ENCODE measurements around the gene HVCN1. TPM values are rescaled to one million over a fixed set of nuclear protein-coding genes. Genes with fewer than 3 reads are reported as not detected.
"Not testable (repeated sequence)": the region's sequence is repeated elsewhere in the genome, so short reads cannot be mapped to it uniquely, and the experiment has no call there.

HVCN1 gene
- total RNA-seq, 2 donors from 2014 or later = 10.4 to 44.7 TPM

- ATAC-seq = peak; percentile 19 to 54
- DNase-seq = no peak
- intact Hi-C loops (cut with DNase I) = no loop called here
Observed at GRCh38 chr12:110677206-110677911, 11.6 kb downstream of the HVCN1 start.

- ATAC-seq (no peak), DNase-seq (no peak)
- intact Hi-C loops (cut with DNase I) = no loop called here
Observed at GRCh38 chr12:110676171-110676570, 12.7 kb downstream of the HVCN1 start.

DNA sequence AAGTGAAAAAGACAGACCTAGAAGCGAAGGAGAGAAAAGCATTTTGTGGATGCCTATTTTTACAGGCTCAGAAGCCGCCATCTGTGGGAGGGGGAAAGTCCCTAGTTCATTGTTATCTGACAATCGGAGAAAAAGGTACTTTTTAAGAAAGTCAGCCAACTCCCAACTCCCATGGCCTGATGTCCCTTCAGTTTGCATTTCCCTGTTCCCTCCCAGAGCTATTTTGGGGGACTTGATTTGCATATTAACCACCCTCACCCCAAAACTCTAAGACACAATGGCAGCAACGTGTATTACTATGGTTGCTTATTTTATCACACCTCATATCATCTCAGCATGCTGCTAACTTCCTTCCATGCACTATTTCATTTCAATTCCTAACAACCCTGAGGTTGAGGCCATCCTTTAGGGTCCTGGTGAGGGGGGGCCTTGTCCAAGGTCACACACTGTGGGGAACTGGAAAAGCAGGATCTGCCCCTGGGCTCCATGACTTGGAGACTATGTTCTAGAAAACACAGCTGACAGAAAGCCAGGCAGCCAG lies 18.7 kb downstream of the HVCN1 start:
- DNase-seq (no peak), ATAC-seq (no peak)
- intact Hi-C loops (cut with DNase I) = no loop called here

- intact Hi-C loops (cut with DNase I) = no loop called here
- ATAC-seq (no peak), DNase-seq (no peak)
Observed at GRCh38 chr12:110669193-110669502, 19.8 kb downstream of the HVCN1 start.

DNA sequence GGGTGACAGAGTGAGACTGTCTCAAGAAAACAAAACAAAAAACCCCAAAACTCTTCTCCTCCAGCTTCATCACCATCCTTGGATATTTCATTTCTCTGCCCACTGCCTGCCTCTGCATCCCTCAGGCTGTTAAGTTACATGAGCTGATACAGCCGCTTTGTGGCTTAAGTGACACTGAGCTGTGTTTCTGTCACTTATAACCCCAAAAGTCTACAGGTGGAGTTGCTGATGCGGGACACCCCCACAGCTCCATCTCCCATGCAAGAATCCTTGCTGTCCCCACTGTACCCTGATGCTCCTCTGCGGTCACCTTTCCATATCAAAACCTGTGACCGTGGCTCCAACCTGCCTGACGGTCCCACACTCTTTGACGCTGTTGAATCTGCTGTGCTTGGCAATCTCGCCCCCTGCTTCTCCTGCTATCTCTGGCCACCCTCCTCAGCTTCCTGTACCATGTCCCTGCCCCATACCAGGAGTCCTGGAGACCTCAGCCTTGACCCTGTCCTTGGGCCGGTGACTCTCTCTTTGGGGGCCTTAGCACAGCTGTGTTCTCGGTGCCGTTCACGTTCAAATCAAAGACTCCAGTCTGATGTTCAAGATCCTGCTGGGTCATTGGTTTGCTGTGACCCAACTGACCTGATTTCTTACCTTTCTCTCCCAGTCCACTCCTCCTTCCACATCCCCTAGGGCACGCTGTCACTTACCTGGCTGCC lies 20.3 kb downstream of the HVCN1 start:
- ATAC-seq = no peak
- no peak for DNase-seq
- intact Hi-C loops (cut with DNase I) = no loop called here

- DNase-seq = no peak
- intact Hi-C loops (cut with DNase I) = no loop called here
- no peak for ATAC-seq
Observed at GRCh38 chr12:110667671-110668070, 21.2 kb downstream of the HVCN1 start.

GRCh38 chr12:110666892-110667291 lies 22.0 kb downstream of the HVCN1 start:
- DNase-seq (no peak), ATAC-seq (no peak)
- intact Hi-C loops (cut with DNase I) = no loop called here

DNA sequence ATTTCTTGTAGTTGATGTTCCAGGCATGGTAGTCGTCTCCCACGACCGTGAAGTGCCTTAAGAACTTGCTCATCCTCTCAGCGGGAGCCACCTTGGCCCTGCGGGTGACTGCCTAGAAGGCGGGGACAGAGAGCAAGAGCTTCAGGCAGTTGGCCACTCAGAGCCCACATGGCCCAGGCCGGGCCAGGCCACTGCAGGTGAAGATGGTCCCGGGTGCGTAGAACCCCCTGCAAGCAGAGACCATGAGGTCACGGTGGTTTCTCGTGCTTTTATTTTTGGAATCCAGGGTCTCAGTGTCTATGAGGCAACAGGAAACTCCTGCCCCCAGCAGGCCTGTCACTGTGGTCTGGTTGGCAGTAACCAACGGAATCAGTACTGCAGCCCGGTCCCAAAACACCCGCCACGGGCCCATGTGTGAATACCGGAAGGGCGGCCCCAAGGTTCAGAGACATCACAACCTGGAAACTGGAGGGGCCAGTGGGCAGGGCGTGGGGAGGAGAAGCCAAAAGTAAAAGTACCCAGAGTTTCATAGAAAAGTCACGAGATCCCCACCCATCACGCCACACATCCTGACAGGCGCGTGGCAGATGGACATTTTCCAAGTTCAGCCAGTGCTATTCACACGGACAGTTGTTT lies 27.5 kb downstream of the HVCN1 start:
- DNase-seq (no peak), ATAC-seq (peak; percentile 40 to 44)
- intact Hi-C loops (cut with DNase I) = no loop called here

- ATAC-seq = no peak
Observed at GRCh38 chr12:110658878-110659277, 30.0 kb downstream of the HVCN1 start.

DNA sequence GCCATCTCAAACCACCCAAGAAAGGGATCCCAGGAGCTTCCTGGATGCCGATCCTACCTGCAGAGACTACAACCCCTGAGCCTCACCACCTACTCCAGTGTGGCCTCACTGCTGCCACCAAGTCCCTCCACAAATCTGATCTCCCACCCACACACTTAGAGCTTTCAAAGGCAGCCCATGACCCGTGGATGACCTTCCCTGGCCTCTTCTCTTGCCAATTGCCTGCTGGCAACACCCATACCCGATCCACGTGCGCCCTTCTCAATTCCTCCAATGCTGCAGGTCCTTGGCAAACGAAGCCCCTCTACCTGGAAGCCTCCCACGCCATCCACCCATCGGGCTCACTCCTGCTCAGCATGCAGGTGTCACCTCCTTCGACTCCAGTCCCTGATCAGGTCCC lies 30.7 kb downstream of the HVCN1 start:
- ATAC-seq (no peak), DNase-seq (no peak)
- intact Hi-C loops (cut with DNase I) = no loop called here

More at GRCh38 chr12:110658878-110659277, 30.0 kb downstream of the HVCN1 start:
- no peak for DNase-seq
- intact Hi-C loops (cut with DNase I) = no loop called here

- ATAC-seq (peak in 1 of 2 donors; percentile 71), DNase-seq (no peak)
- intact Hi-C loops (cut with DNase I) = no loop called here
Observed at GRCh38 chr12:110657747-110658146, 31.2 kb downstream of the HVCN1 start.

- intact Hi-C loops (cut with DNase I) = no loop called here
- DNase-seq (no peak), ATAC-seq (no peak)
Observed at GRCh38 chr12:110656071-110656655, 32.8 kb downstream of the HVCN1 start.

DNA sequence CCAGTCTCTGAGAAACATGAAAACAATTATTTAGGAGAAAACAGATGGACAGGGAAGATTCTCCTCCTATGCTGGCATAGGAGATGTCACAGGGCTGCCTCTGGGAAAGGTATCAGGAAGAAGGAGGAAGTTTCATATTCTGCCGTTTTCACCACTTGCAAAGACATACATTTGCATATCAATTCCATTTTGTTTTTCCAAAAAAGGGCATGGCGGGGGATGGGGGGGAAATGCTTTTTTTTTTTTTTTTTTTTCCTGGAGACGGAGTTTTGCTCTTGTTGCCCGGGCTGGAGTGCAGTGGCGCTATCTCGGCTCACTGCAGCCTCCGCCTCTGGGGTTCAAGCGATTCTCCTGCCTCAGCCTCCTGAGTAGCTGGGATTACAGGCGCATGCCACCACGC lies 34.7 kb downstream of the HVCN1 start:
- ATAC-seq; intact Hi-C loops (cut with DNase I); DNase-seq: not testable (repeated sequence)

DNA sequence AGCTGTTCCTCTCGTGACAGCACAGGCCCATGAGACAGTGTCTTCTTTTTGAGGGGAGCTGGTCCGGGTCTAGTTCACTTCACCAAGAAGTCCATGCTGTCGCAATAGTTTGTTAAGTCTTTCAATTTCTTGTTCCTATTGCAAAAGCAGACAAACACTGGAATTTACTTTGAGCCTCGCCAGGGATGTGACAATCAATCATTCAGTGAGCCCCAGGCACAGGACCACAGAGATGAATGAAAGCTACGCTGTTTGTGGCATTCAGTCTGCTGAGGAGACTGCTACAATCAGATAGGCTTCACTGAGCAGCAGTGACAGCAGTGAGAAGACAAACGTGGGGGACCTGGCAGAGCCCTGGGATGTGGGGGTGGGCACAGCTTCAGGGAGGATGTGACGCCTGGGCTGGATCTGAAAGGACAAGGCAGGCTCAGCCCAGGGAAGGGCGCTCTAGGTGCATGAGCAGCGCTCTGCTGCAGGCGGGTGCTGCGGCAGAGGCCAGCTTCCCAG lies 39.5 kb downstream of the HVCN1 start:
- DNase-seq = no peak
- no peak for ATAC-seq
- intact Hi-C loops (cut with DNase I) = no loop called here

GRCh38 chr12:110647631-110648040 lies 41.3 kb downstream of the HVCN1 start:
- ATAC-seq (no peak), DNase-seq (no peak)
- intact Hi-C loops (cut with DNase I) = no loop called here

DNA sequence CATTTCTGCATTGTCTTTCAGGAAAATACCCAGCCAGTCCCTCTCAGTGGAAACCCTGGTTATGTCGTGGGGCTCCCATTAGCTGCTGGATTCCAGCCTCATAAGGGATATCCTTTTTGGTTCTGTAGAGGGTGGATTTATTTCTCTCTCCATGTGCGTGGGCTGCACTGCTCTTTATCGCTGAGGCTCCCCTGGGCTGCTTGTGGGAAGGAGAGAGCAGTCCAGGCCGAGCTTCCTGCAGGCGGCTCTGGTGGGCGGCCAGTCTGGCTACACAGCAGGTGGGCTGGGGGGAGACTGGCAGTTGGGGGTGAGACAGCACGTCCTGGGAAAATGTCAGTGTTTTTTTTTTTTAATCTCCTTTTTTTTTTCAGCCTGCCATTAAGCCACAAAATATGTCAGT lies 47.4 kb downstream of the HVCN1 start:
- ATAC-seq (peak; percentile 52 to 60), DNase-seq (peak; percentile 46)
- intact Hi-C loops (cut with DNase I) = loop anchor here in 1 of 2 donors (2.0 kb wide), 1 partner anchor 55 kb away; no protein-coding TSS in a partner anchor

GRCh38 chr12:110640275-110641025 lies 48.5 kb downstream of the HVCN1 start:
- intact Hi-C loops (cut with DNase I) = loop anchor here in 1 of 2 donors (2.0 kb wide), 1 partner anchor 56 kb away; no protein-coding TSS in a partner anchor
- ATAC-seq = peak; percentile 83 to 86
- DNase-seq = peak; percentile 79

- intact Hi-C loops (cut with DNase I) = loop anchor here in 1 of 2 donors (2.0 kb wide), 1 partner anchor 57 kb away; no protein-coding TSS in a partner anchor
- no peak for DNase-seq
- peak in 1 of 2 donors; percentile 56 for ATAC-seq
Observed at GRCh38 chr12:110639336-110640141, 49.4 kb downstream of the HVCN1 start.
